HS-5 (cell line): ENCODE results near the gene UBASH3A.

Source experiments
- DNase-seq: peaks from one replicate; pipeline ENCODE4 v3.0.0-alpha.2; 2012; ENCODE audit warnings: low read depth

Gene UBASH3A

DNA sequence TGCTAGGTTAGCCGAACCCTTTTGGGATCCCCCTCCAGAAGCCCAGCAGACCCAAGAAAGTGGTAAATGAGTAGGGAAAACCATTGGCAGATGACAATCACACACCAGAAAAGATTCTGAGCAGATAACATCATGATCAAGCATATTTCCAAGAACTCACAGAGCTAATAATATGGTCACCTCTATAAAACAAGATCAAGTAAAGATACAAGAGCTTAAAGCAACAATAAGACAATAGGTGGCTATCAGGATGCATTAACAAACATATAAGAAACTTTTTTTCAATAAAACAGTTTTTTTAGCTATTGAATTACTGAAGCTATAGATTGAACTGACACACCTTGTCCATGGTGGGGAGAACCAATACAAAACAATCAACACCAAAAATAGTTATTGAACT is 29.0 kb downstream of the UBASH3A start:
- DNase-seq = no peak

DNA sequence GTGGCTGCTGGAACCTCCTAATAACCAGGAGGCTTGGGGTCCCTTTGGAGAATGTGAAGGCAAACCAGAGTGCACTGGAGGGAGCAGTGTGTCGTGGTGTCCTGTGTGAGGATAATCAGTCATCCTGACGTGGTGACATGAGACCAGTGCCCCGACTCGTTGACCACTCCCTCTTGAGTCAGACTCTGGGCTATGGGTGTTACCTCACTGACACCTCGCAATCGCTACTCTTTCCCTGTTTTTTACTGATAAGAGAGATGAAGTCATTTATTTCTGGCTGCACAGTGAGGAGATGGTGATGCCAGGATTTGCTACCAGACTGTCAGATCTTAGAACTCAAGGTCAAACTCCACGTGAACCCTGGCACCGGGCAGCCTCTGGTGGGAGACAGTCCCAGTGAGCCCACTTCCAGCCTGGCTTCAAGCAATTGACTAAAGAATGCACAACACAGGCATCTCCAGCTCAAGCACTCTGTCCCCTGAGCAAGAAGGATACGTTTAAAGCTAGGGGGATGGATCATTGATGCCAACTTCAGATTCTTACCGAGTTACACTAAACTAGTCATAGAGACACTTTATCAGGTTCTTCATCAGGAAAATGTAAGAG is 30.3 kb downstream of the UBASH3A start:
- DNase-seq = no peak

DNA sequence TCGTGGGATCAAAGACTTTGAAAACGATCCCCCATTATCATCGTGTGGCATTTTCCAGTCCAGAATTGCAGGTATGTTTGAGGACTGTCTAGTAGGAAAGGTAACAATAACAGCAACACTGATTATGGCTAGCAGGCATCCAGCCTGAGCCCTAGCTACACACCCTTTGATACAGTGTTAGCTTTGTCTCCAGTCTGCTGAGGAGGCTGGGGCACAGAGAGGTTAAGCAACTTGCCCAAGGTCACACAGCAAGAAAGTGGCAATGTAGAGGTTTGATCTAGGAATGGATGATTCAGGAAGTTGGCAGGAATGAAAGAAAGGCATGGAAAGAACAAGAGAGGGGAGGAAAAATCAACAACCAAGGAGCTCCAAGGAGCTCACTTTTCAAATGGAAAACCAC is 31.2 kb downstream of the UBASH3A start:
- DNase-seq = no peak

DNA sequence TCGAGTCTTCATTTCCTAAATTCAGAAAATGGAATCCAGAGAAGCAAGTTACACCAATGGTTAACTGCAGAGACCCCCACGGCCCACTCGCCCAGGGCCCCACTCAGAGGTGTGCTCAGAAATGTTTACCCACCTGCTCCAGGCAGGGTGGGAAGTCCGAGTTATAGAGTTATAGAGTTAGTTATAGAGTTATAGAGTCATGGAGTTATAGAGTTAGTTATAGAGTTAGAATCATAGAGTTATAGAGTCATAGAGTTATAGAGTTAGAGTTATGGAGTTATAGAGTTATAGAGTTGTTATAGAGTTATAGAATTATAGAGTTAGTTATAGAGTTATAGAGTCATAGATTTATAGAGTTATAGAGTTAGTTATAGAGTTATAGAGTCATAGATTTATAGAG is 31.7 kb downstream of the UBASH3A start:
- DNase-seq = no peak

DNA sequence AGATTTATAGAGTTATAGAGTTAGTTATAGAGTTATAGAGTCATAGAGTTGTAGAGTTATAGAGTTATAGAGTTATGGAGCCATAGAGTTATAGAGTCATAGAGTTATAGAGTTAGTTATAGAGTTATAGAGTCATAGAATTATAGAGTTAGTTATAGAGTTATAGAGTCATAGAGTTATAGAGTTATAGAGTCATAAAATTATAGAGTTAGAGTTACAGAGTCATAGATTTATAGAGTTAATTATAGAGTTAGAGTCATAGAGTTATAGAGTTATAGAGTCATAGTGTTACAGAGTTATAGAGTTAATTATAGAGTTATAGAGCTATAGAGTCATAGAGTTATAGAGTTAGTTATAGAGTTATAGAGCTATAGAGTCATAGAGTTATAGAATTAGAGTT is 32.1 kb downstream of the UBASH3A start:
- no peak for DNase-seq

DNA sequence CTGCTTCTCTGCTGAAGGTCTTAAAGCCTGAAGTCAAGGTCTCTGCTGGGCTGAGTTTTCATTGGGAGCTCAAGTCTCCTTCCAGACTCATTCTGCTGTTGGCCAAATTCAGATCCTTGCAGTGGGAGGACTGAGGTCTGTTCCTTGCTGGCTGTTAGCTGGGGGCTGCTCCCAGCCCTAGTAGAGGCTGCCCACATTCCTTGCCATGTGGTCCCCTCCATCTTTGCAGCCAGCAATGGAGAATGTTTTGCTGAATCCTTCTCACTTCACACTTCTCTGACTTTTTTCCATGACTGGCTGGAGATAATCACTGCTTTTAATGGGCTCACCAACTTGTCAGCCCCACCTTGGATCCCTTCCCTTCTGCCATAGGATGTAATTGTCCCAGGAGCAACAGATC is 33.2 kb downstream of the UBASH3A start:
- no peak for DNase-seq

DNA sequence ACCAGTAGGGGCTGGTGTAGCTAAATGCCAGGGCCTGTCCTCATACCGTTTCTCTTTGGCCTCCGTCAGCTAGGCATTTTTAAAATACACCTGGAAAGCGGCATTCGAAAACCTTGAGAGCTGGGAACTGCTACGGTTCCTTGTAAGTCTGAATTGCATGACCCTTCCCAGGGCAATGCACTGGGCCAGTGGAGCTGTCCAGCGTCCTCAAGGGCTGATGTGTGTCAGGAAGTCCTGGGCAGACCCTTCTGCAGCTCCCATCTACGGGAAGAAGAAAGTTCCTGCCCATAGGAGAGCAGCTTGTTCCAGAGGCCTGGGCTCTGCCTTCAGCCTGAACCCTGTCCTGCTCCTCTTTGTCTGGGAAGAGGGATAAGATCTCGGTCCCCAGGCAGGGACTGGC is 34.1 kb downstream of the UBASH3A start:
- DNase-seq = no peak

DNA sequence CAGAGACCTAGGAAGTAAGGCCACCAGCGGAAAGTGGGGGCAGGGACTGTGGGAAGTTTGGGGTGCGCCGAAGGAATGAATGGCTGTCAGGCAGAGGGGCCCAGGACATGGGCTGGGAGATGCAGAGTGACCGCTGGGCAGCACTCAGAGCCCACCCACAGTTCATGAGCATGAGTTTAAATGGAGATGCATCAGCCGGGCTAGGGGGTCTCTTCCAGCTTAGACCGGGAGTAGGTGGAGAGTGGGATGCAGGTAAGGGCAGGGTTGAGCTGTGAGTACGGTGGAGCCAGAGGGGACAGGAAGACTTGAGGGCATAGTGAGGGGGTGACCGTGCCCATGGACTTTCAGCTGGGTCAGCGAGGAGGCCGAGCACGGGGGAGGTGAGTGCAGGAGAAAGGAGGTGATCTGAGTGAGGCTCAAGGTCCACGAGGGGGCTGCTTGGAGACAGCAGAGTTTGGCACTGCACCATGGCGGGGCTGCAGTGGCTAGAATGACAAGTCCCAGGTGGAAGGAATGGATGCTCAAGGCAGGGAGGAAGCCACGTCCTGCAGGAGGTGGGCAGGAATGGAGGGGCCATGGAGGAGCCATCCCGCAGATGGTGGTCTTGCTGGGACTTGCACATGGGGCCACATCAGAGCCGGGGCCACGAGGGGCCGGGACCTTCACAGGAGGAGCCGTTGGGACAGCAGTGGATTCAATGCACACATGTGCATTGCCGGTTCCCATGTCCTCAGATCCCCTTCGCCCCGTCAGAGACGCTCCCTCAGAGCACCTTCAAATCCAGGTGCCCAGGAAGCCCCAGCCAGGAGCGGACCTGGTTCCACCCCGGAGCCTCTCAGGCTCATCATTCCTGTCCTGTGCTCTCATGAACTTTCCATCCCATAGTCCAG is 34.9 kb downstream of the UBASH3A start:
- DNase-seq = no peak

DNA sequence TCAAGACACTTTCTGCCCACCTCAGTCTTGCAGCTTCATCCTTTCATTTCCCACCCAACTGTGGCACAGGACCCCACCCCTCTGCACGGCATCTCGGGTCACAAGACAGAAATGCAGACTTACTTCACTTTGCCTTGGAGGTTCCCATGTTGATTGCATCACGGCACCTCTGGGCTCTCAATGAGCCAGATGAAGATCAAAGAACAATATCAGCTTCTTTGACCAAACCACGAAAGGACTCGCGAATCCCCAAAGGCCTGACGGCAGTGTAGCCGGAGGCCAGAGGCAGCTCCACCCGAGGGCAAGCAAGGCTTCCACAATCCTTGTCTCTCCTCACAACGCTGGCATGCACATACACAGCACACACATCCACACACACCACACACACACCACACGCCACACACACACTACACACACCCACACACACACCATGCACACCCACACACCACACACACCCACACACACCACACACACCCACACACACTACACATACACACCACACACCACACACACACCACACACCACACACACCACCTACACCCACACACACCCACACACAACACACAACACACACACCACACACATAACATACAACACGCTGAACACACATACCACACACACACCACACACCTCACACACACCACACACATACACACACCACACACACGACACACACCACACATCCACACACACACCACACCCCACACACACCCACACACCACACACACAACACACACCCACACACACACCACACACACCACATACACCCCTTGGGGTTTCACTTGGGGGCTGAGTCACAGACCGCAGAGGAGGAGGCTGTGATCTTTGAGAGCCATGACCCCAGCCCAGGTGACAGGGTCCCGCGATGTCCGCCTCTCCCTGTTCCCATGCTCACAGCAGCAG is 35.8 kb downstream of the UBASH3A start:
- DNase-seq = no peak

DNA sequence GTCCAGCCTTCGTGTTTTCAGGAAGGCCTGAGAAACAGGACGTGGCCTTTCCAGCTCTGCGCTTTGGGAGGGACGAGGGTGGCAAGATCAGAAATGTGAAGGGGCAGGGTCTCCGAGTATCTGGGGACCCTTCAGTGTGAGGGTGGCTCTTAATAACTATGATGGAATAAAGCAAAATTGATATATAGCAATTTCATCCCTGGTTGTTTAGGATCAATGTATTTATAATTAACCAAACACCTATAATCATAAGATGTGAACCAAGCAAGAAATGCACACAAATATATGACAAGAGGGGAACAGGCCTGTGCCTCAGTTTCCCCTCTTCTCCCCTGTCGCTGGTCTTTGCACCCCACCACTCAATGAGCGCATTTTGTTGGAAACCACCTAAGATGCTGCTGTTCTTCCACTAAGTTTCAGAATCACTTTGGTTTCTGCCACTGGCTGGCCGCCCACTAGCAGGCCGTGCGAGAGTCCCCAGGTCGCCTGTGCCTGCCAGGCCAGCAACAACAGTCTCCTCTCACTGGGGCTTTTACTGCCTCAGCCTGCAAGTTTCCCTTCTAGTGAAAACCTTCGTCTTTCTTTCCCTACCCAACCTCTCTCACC is 36.6 kb downstream of the UBASH3A start:
- DNase-seq = no peak

DNA sequence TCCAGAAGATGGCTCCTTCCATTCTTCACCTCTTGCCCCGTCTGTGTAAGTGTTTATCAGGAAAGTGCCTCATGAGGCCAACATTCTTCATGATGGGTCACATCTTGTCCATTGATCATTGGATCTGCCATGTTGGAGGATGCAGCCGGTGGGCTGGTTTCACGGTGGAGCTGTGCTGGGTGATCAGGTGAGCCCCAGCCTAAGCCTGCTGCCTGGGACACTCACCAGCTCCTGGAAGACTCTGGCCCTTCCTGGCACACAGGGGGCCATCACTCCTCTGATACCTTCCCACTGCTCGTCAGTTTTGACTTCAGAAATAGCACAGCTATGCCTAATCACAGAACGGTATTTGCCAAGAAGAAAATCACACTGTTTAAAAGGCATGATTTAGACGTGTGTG is 38.3 kb downstream of the UBASH3A start:
- no peak for DNase-seq

DNA sequence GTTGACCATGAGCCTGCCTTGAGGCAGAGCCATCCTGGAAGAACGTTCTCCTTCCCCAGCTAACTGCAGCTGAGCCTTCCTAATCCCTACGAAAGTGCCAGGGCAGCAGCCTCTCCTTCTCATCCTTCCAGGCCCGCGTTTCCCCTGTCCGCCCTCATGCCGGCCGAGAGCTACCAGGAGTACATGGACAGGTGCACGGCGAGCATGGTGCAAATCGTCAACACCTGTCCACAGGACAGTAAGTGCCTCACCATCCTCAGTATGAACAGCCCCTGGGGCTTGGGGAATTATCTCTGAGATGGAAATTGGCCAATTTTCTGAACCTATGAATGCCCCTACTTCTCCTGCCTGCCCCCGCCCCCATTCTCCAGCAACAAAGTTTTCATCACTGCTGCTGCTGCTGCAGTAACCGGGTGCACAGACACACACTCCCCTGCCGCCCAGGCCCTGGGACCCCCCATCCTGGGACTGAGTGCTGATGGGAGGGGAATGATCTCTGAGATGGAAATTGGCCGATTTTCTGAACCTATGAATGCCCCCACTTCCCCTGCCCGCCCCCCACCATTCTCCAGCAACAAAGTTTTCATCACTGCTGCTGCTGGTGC is 39.6 kb downstream of the UBASH3A start:
- no peak for DNase-seq

DNA sequence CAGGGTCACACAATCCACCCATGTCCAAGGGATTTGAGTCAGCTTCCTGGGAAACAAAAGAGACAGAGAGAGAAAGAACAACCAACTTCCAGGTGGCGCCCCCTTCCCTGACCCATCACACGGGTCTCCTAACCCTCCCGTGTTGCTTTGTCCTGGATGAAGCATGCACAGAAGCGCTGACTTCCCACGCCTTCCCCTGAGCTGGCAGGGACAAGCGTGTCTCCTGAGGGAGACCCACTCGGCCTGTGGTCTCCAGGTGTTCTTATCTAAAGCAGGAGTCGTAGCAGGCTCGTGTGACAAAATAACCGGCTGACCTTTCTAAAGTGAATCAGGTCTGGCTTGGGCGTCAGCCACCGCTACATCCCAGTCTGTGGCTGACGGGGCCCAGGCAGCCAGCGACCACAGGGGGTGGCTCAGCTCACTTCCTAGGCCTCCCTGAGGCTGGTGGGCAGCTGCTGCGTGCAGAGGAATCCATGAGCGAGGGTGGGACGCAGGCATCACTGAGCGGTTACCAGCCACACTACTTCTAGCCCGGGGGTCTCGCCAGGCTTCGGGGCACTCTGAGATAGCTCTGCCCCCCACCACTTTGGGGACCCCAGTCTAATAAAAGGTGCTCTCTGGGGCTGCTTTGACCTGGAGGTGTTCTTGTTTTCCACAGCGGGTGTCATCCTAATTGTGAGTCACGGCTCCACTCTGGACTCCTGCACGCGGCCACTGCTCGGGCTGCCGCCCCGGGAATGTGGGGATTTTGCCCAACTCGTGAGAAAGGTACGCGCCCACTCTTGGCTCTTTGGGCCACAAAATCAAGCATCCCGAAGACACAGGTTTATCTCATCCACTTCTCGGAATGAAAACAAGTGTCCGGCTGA is 40.4 kb downstream of the UBASH3A start:
- DNase-seq = no peak

DNA sequence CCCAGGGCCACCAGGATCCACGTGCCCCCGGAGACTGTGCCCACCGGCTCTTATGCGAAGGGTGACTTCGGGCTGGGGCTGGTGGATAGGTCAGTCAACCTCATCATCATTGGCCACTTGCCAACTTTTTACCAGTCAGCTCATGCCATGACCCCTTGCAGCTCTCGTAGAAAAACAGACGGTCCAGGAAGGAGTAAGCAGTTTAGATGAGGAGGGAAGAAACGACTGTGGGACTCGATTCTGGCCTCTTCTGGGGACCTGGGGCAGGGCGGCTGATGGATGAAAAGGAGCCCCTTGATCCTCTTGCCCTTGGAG is 41.0 kb downstream of the UBASH3A start:
- no peak for DNase-seq

DNA sequence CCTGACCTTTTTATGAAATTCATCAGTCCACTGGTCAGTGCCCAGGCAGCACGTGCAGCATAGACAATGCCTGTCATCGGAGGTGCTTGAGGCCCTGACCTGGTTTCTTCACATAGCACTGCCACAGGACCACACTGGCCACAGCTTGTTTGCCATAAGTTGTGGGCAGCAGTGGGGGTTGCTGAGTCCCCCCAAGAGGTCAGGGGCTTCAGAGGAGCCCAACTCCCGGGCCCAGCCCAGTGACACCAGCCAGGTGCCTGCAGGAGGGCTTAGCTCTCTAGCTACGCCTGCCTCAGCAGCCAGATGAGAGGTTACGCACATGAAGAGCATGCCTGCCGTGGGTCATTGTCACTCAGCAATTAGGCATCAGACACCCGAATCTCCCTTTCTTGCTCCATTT is 41.6 kb downstream of the UBASH3A start:
- DNase-seq = no peak

DNA sequence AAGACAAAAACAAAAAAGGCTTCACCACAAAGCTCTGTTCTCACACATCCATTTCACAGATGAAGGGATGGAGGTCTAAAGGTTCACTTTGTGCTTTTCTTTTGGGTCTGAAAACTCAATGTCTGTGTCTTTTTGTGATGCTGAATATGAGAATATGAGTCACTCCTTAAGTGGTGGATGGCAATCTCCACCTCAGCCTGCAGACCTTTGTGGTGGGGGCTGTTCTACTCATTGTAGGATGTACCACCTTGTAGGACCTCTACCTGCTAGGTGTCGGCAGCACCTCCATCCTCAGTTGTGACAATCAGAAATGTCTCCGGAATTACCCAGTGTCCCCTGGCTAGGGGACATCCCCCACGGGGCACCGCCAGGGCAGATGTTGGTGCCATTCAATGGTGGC is 42.8 kb downstream of the UBASH3A start:
- no peak for DNase-seq

DNA sequence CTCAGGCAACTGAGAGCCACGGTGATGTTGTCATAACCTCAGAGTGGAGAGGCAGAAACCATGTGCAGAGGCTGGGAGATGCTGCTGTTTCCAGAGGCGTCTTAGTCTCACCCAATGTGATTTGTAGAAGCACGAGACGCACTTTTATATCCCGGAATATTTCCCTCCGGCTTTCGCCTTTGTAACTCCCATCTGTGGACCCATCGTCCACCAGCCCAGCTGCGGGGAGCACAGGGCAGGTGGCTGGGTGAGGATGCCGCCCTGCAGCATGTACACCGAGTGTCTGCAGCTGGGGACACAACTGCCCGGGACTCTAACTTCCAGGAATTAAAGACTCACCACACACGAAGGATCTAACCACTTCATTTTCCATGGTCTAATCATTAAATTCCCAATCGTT is 43.5 kb downstream of the UBASH3A start:
- DNase-seq = no peak

DNA sequence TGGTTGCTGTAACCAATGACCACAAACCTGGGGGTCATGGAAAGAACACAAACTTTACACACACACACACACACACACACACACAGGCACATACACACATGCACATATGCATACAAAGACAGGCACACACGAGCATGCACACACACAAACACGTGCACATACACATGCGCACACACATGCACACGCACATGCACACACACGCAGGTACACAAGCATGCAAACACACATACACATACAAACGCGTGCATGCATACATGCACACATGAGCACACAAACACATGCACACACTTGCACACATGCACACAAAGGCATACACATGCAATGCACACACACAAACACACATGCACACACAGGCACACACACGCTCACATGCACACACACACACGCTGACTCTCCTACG is 44.0 kb downstream of the UBASH3A start:
- no peak for DNase-seq

DNA sequence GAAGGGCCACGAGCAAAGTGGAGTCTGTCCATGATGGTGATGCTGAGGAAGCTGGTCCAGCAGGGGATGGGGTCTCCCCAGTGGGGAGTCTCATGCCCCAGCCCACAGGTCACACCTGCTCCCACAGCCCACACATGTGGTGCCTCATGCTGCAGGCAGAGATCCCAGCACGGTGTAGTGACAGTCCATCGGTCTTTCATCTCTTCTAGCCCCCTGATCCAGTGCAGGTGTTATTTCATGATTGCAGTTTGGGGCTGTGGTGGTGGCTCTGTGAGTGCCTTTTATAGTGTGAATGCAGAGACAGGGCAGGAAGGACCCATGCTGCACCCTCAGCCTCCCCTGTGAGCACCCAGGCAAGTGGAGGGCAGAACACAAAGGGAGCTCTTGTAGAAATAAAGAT is 45.0 kb downstream of the UBASH3A start:
- no peak for DNase-seq

DNA sequence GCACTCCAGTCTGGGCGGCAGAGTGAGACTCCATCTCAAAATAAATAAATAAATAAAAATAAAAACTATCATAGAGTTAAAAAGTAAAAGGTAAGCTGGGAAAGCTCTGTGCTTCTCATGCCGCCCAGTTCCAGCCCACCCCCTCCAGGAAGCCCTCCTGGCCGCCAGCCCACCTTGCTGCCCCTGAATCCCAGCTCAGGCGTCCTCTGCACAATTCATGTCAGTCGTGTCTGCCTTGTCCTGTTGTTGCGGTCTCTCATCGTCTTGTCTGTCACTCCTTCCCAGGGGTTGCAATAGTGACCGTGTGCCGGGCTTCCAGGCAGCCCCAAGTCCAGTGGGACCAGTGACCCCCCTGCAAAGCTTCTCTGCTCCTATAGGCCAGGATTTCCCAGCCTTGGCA is 48.2 kb downstream of the UBASH3A start:
- DNase-seq = no peak
